OCI-LY1 (cell line): ENCODE measurements around the gene ELOVL4.

ENCODE experiments used
- H2AFZ ChIP-seq: fragments of 200-600 bp; sonication (generic), shearing (Covaris generic); 2 replicates; pipeline ENCODE4 v1.6.0; 2014; ENCODE audit warnings: antibody characterized with exemption, mild to moderate bottlenecking, low read length
- H3F3A ChIP-seq: fragments of 200-600 bp; sonication (generic), shearing (Covaris generic); 2 replicates; pipeline ENCODE4 v1.6.0; 2014; ENCODE audit warnings: mild to moderate bottlenecking, antibody characterized with exemption, low read length, moderate library complexity; ENCODE audit not compliant: insufficient read depth
- H3K27ac ChIP-seq: fragments of 200-600 bp; sonication (generic); 2 replicates; pipeline ENCODE4 v1.5.1; 2014; ENCODE audit warnings: low read length, mixed run types, mild to moderate bottlenecking, low read depth; ENCODE audit not compliant: poor library complexity, severe bottlenecking
- H3K27me3 ChIP-seq: fragments of 200-600 bp; sonication (generic); 2 replicates; pipeline ENCODE4 v1.6.0; 2014; ENCODE audit warnings: antibody characterized with exemption, mild to moderate bottlenecking, low read length, moderate library complexity; ENCODE audit not compliant: insufficient read depth
- H3K36me3 ChIP-seq: fragments of 200-600 bp; sonication (generic); 2 replicates; pipeline ENCODE4 v1.6.1; 2014; ENCODE audit warnings: mild to moderate bottlenecking, antibody characterized with exemption, low read length, moderate library complexity, mixed read lengths; ENCODE audit not compliant: insufficient read depth
- H3K4me1 ChIP-seq: fragments of 200-600 bp; sonication (generic); 2 replicates; pipeline ENCODE4 v1.5.1; 2014; ENCODE audit warnings: mild to moderate bottlenecking, low read length, moderate library complexity; ENCODE audit not compliant: insufficient read depth, severe bottlenecking
- H3K4me2 ChIP-seq: fragments of 200-600 bp; sonication (generic), shearing (Covaris generic); 2 replicates; pipeline ENCODE4 v1.6.1; 2014; ENCODE audit warnings: low read length
- H3K4me3 ChIP-seq: fragments of 200-600 bp; sonication (generic); 2 replicates; pipeline ENCODE4 v1.5.1; 2014; ENCODE audit warnings: low read length, low read depth, mild to moderate bottlenecking, mixed read lengths; ENCODE audit not compliant: poor library complexity, severe bottlenecking
- H3K79me2 ChIP-seq: fragments of 200-600 bp; shearing (Covaris generic); 2 replicates; pipeline ENCODE4 v1.6.1; 2016; ENCODE audit warnings: mixed run types, low read length, mixed read lengths; ENCODE audit not compliant: insufficient read depth
- H3K9ac ChIP-seq: fragments of 200-600 bp; sonication (generic), shearing (Covaris generic); 2 replicates; pipeline ENCODE4 v1.6.1; 2014; ENCODE audit warnings: mild to moderate bottlenecking, low read length, mixed read lengths
- H3K9me2 ChIP-seq: fragments of 200-600 bp; sonication (generic), shearing (Covaris generic); 2 replicates; pipeline ENCODE4 v1.6.1; 2014; ENCODE audit warnings: low read depth, mild to moderate bottlenecking, low read length, mixed read lengths
- H3K9me3 ChIP-seq: fragments of 200-600 bp; shearing (Covaris generic); 2 replicates; pipeline ENCODE4 v1.6.1; 2014; ENCODE audit warnings: low read length, mixed read lengths
- H4K20me1 ChIP-seq: fragments of 200-600 bp; sonication (generic), shearing (Covaris generic); 2 replicates; pipeline ENCODE4 v1.6.0; 2016; ENCODE audit warnings: mild to moderate bottlenecking, low read length; ENCODE audit not compliant: insufficient read depth
- EZH2 ChIP-seq: fragments of 200-600 bp; sonication (generic), shearing (Covaris generic); IDR thresholded peaks from 2 replicates; pipeline ENCODE4 v1.8.0; 2017; ENCODE audit warnings: borderline replicate concordance, mixed run types, mild to moderate bottlenecking, antibody characterized with exemption, low read length, moderate library complexity, mixed read lengths
- TF ChIP-seq, protein P1 (sequence below): fragments of 200-600 bp; sonication (generic), shearing (Covaris generic); IDR thresholded peaks from 2 replicates; pipeline ENCODE4 v1.5.1; 2017; ENCODE audit warnings: mild to moderate bottlenecking, antibody characterized with exemption, low read length, moderate library complexity, mixed read lengths

Gene ELOVL4

DNA sequence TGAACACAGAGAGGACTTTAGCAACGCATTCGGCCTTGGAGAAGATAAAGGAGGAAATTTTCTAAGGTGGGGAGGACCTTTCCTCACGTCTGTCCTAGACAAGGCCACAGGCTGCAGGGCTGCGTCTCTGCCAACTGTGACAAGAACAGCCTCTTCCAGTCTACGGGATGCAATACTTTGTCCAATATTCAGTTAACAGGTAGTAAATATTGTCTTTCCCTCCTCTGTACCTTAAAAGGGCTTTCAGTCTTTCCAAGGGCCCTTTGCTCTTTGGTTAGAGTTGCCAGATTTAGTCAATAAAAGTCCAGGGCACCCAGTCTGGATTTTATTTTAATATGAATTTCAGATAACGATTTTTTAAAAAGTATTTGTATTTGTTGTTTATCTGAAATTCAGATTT lies 78.2 kb downstream of the ELOVL4 start:
- Histone ChIP-seq H3K27me3 (no peaks in the 10 kb centered on the region), H3K36me3 (no peaks in the 10 kb centered on the region), H3K27ac (no peak overlapping the region), H3K79me2 (no peaks in the 10 kb centered on the region), H3K4me1 (peaks cover 11% of the 10 kb centered on the region), H3K9ac (no peak overlapping the region), H3F3A (no peaks in the 10 kb centered on the region), H4K20me1 (no peaks in the 10 kb centered on the region), H3K9me2 (no peaks in the 10 kb centered on the region), H3K9me3 (no peaks in the 10 kb centered on the region), H2AFZ (no peak overlapping the region), H3K4me3 (no peak overlapping the region), H3K4me2 (no peak overlapping the region)
- TF ChIP-seq, protein P1, sequence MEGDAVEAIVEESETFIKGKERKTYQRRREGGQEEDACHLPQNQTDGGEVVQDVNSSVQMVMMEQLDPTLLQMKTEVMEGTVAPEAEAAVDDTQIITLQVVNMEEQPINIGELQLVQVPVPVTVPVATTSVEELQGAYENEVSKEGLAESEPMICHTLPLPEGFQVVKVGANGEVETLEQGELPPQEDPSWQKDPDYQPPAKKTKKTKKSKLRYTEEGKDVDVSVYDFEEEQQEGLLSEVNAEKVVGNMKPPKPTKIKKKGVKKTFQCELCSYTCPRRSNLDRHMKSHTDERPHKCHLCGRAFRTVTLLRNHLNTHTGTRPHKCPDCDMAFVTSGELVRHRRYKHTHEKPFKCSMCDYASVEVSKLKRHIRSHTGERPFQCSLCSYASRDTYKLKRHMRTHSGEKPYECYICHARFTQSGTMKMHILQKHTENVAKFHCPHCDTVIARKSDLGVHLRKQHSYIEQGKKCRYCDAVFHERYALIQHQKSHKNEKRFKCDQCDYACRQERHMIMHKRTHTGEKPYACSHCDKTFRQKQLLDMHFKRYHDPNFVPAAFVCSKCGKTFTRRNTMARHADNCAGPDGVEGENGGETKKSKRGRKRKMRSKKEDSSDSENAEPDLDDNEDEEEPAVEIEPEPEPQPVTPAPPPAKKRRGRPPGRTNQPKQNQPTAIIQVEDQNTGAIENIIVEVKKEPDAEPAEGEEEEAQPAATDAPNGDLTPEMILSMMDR = no peak
- no peak for TF ChIP-seq EZH2

DNA sequence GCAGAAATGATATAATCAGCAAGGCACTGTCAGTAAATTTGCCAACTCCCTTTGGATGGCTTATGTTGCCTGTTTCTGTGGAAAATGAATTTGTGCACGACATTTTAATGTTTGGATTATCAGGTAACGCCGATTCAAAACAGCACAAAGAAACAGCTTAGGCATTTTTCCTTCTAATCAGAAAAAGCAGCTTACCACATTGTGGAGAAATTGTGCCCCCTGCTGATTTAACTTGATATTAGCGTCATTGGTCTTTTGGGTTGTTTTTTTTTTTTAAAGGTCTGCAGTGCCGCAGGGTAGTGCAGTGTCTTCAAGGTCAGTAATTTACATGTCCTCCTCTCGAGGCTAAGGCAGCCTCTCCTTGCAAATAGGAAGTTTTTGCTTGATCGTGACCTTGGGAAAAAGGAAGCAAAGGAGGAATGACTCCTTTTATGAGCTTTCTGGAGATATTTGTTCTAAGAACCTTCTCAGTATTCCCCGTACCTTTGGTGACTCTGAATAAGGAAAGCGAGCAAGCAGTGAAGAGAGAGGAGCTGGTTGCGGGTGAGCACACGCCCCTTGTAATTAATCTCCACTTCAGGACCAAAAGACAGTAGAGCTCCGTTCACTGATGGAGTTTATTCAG lies 79.1 kb downstream of the ELOVL4 start:
- Histone ChIP-seq H3K27ac (no peak overlapping the region), H3F3A (no peaks in the 10 kb centered on the region), H3K79me2 (no peaks in the 10 kb centered on the region), H3K9me3 (no peaks in the 10 kb centered on the region), H4K20me1 (no peaks in the 10 kb centered on the region), H2AFZ (no peak overlapping the region; the same call in 1 of the 2 replicates), H3K4me1 (peaks cover 11% of the 10 kb centered on the region), H3K27me3 (no peaks in the 10 kb centered on the region), H3K4me2 (no peak overlapping the region), H3K4me3 (no peak overlapping the region), H3K36me3 (no peaks in the 10 kb centered on the region), H3K9me2 (no peaks in the 10 kb centered on the region), H3K9ac (no peak overlapping the region)
- no peak for TF ChIP-seq EZH2
- TF ChIP-seq, protein P1 = peak; percentile 77
